Upper lobe of left lung (tissue), 6 donors: ENCODE results near the gene ABCA8. TPM values are rescaled to one million over a fixed set of nuclear protein-coding genes. Genes with fewer than 3 reads are reported as not detected.

Experiments used
- ATAC-seq, 2 donors: fragments of 200-7000 bp; cut with Tn5 transposase; one replicate each; pipeline ENCODE4 v1.9.1; 2022; ENCODE audit warnings: mild to moderate bottlenecking in 2 of 2, moderate library complexity in 2 of 2; ENCODE audit not compliant: low FRiP score in 2 of 2
- DNase-seq, 2 donors: peaks; one replicate each; pipeline ENCODE4 v3.0.0-alpha.2; 2019 to 2020
- H3K27ac ChIP-seq, 4 donors: fragments of 200-600 bp; sonication (generic); one replicate each; pipeline ENCODE4 v1.5.1; 2016 to 2019
- H3K27me3 ChIP-seq, 4 donors: fragments of 200-600 bp; sonication (generic); one replicate each; pipeline ENCODE4 v1.5.1; 2017 to 2019
- H3K36me3 ChIP-seq, 4 donors: fragments of 200-600 bp; sonication (generic); one replicate each; pipeline ENCODE4 v1.5.1; 2016 to 2019
- H3K4me1 ChIP-seq, 4 donors: fragments of 200-600 bp; sonication (generic); one replicate each; pipeline ENCODE4 v1.5.1; 2018 to 2019
- H3K4me3 ChIP-seq, 4 donors: fragments of 200-600 bp; sonication (generic); one replicate each; pipeline ENCODE4 v1.5.1; 2017 to 2019; ENCODE audit warnings: mild to moderate bottlenecking in 2 of 4, moderate library complexity in 1 of 4
- H3K9me3 ChIP-seq, 4 donors: fragments of 200-600 bp; sonication (generic); one replicate each; pipeline ENCODE4 v1.5.1; 2018 to 2019
- EP300 ChIP-seq, 4 donors: sonication (generic); formaldehyde crosslinking; IDR thresholded peaks; one replicate each; pipeline ENCODE4 v1.5.1; 2017; ENCODE audit warnings: antibody characterized with exemption in 4 of 4, control low read depth in 2 of 4
- POLR2A ChIP-seq, 4 donors: fragments of 450-650 bp; IDR thresholded peaks; one replicate each; pipeline ENCODE4 v1.5.1; 2016 to 2017; ENCODE audit warnings: antibody characterized with exemption in 4 of 4, mild to moderate bottlenecking in 2 of 4
- POLR2AphosphoS5 ChIP-seq, 2 donors: sonication (generic); formaldehyde crosslinking; IDR thresholded peaks; one replicate each; pipeline ENCODE4 v1.5.1; 2017; ENCODE audit warnings: antibody characterized with exemption in 2 of 2
- WGBS, 2 donors: methylation state at CpG; one replicate each; pipeline ENCODE4 v1.1.5; 2017 to 2018; 5-methylcytosine and 5-hydroxymethylcytosine counted together
- total RNA-seq, 6 donors: library from RNA; depleted of rRNA in 4 of 6; stranded (reverse); fragments of >200 nt in 4 of 6; gene quantifications; one replicate each; pipeline versions ENCODE4 v1.1.0 to v1.2.1, GENCODE V29; 2016 to 2021
- TF ChIP-seq, protein P1 (sequence below), 6 experiments: fragments of 450-650 bp in 4 of 6; fragments of 200-600 bp in 2 of 6; sonication (generic) in 2 of 6; IDR thresholded peaks; one replicate each; pipeline ENCODE4 v1.5.1; 2016 to 2019; ENCODE audit warnings: antibody characterized with exemption in 6 of 6
- donor health status: DM: no; HTN: no; CAD: no; lungs with moderate emphysema.
- donor health status: DM: no; HTN: yes; CAD: no; lungs with severe emphysema.

The ABCA8 gene
- total RNA-seq, 6 donors from 2014 or later, result 26.2 to 86.9 (median 42.9) TPM

DNA sequence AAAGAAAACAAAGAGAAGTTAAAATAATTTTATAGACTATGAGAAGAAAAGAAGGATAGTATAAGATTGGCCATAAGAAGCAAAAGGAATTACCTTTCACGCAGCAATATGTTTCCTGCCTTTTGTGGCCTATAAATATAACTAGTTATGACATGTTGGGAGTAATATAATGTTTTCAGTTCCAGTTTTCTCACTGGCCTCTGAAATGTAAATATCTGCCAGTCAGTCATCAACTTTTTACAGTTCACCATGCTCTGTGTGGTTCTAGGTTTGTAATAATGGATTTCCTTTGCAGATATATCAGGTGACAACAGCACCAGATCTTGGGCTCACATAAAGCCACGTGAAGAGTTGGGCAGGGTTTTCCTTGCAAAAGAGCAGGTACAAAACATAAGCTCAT is 94.3 kb downstream of the ABCA8 start:
- Histone ChIP-seq H3K27ac (no peak overlapping the region), H3K4me3 (no peak overlapping the region), H3K4me1 (peaks cover 0 to 3% (median 0%) of the 10 kb centered on the region in 4 donors), H3K36me3 (no peaks in the 10 kb centered on the region), H3K9me3 (peaks cover 0 to 3% (median 0%) of the 10 kb centered on the region in 4 donors), H3K27me3 (no peaks in the 10 kb centered on the region)
- ATAC-seq (no peak), DNase-seq (no peak)
- TF ChIP-seq EP300 (IDR thresholded peaks at IDR 0.05) (no peak), POLR2AphosphoS5 (IDR thresholded peaks at IDR 0.05) (no peak), POLR2A (IDR thresholded peaks at IDR 0.05) (no peak)
- TF ChIP-seq, protein P1, sequence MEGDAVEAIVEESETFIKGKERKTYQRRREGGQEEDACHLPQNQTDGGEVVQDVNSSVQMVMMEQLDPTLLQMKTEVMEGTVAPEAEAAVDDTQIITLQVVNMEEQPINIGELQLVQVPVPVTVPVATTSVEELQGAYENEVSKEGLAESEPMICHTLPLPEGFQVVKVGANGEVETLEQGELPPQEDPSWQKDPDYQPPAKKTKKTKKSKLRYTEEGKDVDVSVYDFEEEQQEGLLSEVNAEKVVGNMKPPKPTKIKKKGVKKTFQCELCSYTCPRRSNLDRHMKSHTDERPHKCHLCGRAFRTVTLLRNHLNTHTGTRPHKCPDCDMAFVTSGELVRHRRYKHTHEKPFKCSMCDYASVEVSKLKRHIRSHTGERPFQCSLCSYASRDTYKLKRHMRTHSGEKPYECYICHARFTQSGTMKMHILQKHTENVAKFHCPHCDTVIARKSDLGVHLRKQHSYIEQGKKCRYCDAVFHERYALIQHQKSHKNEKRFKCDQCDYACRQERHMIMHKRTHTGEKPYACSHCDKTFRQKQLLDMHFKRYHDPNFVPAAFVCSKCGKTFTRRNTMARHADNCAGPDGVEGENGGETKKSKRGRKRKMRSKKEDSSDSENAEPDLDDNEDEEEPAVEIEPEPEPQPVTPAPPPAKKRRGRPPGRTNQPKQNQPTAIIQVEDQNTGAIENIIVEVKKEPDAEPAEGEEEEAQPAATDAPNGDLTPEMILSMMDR (IDR thresholded peaks at IDR 0.05), result no peak
- 34 to 43% methylated on average over 2 of the region's 2 CpGs for WGBS, 2 donors

DNA sequence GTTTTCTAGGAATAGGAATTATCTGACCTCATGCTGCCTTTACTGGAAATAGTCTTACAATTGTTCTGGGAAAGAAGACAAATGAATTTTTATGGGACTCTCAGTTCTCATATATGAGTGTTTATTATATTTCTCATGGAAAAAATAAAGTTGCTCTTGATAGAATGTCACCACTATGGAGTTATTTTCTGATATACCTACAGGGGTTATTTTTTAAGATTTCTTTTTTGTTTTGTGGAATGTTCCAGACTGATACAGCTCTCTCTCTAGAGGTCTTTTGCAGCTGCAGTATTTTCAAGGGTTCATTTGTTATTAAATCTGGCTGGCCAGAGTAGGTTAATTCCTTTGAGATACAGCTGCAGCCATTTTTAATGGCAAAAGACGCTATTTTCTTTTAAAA is 100.7 kb downstream of the ABCA8 start:
- Histone ChIP-seq H3K4me3 (no peak overlapping the region), H3K36me3 (no peaks in the 10 kb centered on the region), H3K4me1 (no peaks in the 10 kb centered on the region), H3K27ac (no peak overlapping the region), H3K9me3 (peaks cover 0 to 3% (median 0%) of the 10 kb centered on the region in 4 donors), H3K27me3 (no peaks in the 10 kb centered on the region)
- WGBS, 2 donors, result 87 to 89% methylated on average over 1 of the region's 1 CpG
- no peak for TF ChIP-seq EP300 (IDR thresholded peaks at IDR 0.05)
- TF ChIP-seq POLR2AphosphoS5 (IDR thresholded peaks at IDR 0.05), result no peak
- TF ChIP-seq, protein P1 (IDR thresholded peaks at IDR 0.05), result no peak
- TF ChIP-seq POLR2A (IDR thresholded peaks at IDR 0.05), result no peak
- DNase-seq (no peak), ATAC-seq (no peak)

GRCh38 chr17:68853439-68853838 is 101.8 kb downstream of the ABCA8 start:
- H3K36me3 ChIP-seq, result no peaks in the 10 kb centered on the region
- H3K27ac ChIP-seq, result no peak overlapping the region
- H3K4me3 ChIP-seq, result no peak overlapping the region
- 77 to 92% methylated on average over 4 of the region's 4 CpGs for WGBS, 2 donors
- TF ChIP-seq, protein P1 (IDR thresholded peaks at IDR 0.05), result no peak
- TF ChIP-seq POLR2A (IDR thresholded peaks at IDR 0.05) (no peak), POLR2AphosphoS5 (IDR thresholded peaks at IDR 0.05) (no peak), EP300 (IDR thresholded peaks at IDR 0.05) (no peak)
- no peaks in the 10 kb centered on the region for H3K27me3 ChIP-seq
- no peaks in the 10 kb centered on the region for H3K4me1 ChIP-seq
- H3K9me3 ChIP-seq, result peaks cover 0 to 3% (median 0%) of the 10 kb centered on the region in 4 donors
- DNase-seq (no peak), ATAC-seq (no peak)

- WGBS, 2 donors, result 85 to 90% methylated on average over 5 of the region's 5 CpGs
- no peaks in the 10 kb centered on the region for H3K36me3 ChIP-seq
- no peaks in the 10 kb centered on the region for H3K4me1 ChIP-seq
- H3K27ac ChIP-seq, result no peak overlapping the region
- TF ChIP-seq POLR2AphosphoS5 (IDR thresholded peaks at IDR 0.05) (no peak), POLR2A (IDR thresholded peaks at IDR 0.05) (no peak), EP300 (IDR thresholded peaks at IDR 0.05) (no peak)
- TF ChIP-seq, protein P1 (IDR thresholded peaks at IDR 0.05), result no peak
- no peak for ATAC-seq
- no peak for DNase-seq
- no peaks in the 10 kb centered on the region for H3K27me3 ChIP-seq
- peaks cover 0 to 1% (median 0%) of the 10 kb centered on the region in 4 donors for H3K9me3 ChIP-seq
- no peak overlapping the region for H3K4me3 ChIP-seq
Observed at GRCh38 chr17:68853036-68853435, 102.2 kb downstream of the ABCA8 start.

GRCh38 chr17:68851890-68852289 is 103.3 kb downstream of the ABCA8 start:
- no peak for TF ChIP-seq POLR2A (IDR thresholded peaks at IDR 0.05)
- TF ChIP-seq POLR2AphosphoS5 (IDR thresholded peaks at IDR 0.05), result no peak
- TF ChIP-seq, protein P1 (IDR thresholded peaks at IDR 0.05), result no peak
- TF ChIP-seq EP300 (IDR thresholded peaks at IDR 0.05), result no peak
- Histone ChIP-seq H3K4me3 (no peak overlapping the region), H3K27ac (no peak overlapping the region), H3K9me3 (no peaks in the 10 kb centered on the region), H3K36me3 (no peaks in the 10 kb centered on the region), H3K4me1 (no peaks in the 10 kb centered on the region), H3K27me3 (no peaks in the 10 kb centered on the region)
- DNase-seq, result no peak
- ATAC-seq, result no peak
- 91 to 96% methylated on average over 1 of the region's 1 CpG for WGBS, 2 donors
